HCT116 (cell line): ENCODE results near the gene NCKAP5. TPM values are rescaled to one million over a fixed set of nuclear protein-coding genes. Genes with fewer than 3 reads are reported as not detected.

Experiments
- ATAC-seq: fragments of 200-7000 bp; cut with Tn5 transposase; 2 replicates; pipeline ENCODE4 v1.9.1; 2020; ENCODE audit warnings: mild to moderate bottlenecking, moderate library complexity
- BruUV-seq: library from RNA; stranded (reverse); fragments of 400-500 nt; replicated peaks from 2 replicates; lab custom pipeline; 2021; lab: Mats Ljungman, UMichigan
- CTCF ChIA-PET: fragments of 300-600 bp; sonication (Branson Sonifier 250); formaldehyde crosslinking; loops from one replicate; lab custom pipeline; 2021; ENCODE audit warnings: antibody characterized with exemption; lab: Charles Lee
- POLR2A ChIA-PET: fragments of 300-600, 350-600 bp; sonication (Branson Sonifier 250); formaldehyde crosslinking; loops from one replicate; lab custom pipeline; 2021; ENCODE audit warnings: antibody characterized with exemption; lab: Charles Lee
- RAD21 ChIA-PET, 2 experiments: fragments of 300-600 bp; sonication (Branson Sonifier 250); formaldehyde crosslinking; loops; one replicate each; lab custom pipeline; 2023; ENCODE audit warnings: low total read pairs in 2 of 2; ENCODE audit not compliant: uncharacterized antibody in 2 of 2, unreplicated experiment in 2 of 2, low non-redundant PET in 1 of 2; lab: Charles Lee
- DNase-seq: peaks from one replicate; pipeline ENCODE4 v3.0.0-alpha.2; 2010; ENCODE audit warnings: low read depth, low spot score
- H2AFZ ChIP-seq: fragments of 200-600 bp; shearing (Covaris generic), sonication (generic); 2 replicates; pipeline ENCODE4 v1.6.1; 2017; ENCODE audit warnings: low read depth, mixed run types, mixed read lengths, antibody characterized with exemption, low read length; ENCODE audit not compliant: poor library complexity, severe bottlenecking
- H3K27ac ChIP-seq: 2 replicates; pipeline ENCODE4 v1.5.1; 2012; ENCODE audit warnings: low read depth, low read length
- H3K27me3 ChIP-seq: fragments of 200-600 bp; sonication (generic); 2 replicates; pipeline ENCODE4 v1.6.1; 2016; ENCODE audit warnings: mixed run types, low read length, mixed read lengths; ENCODE audit not compliant: insufficient read depth
- H3K36me3 ChIP-seq, 2 experiments: fragments of 200-500 bp in 1 of 2; fragments of 200-600 bp in 1 of 2; sonication (Bioruptor generic) in 1 of 2; sonication (generic) in 1 of 2; 2 replicates each; pipeline versions ENCODE4 v1.5.1 to v1.6.1; 2014 to 2016; ENCODE audit warnings: low read length in 2 of 2, inconsistent platforms in 1 of 2, mixed read lengths in 1 of 2, mixed run types in 1 of 2; ENCODE audit not compliant: insufficient read depth in 2 of 2, control insufficient read depth in 1 of 2
- H3K4me1 ChIP-seq, 2 experiments: fragments of 200-600 bp in 1 of 2; sonication (generic) in 1 of 2; 2 replicates each; pipeline versions ENCODE4 v1.5.1 to v1.6.1; 2012 to 2017; ENCODE audit warnings: low read length in 2 of 2, inconsistent platforms in 1 of 2, mild to moderate bottlenecking in 1 of 2, mixed read lengths in 1 of 2, mixed run types in 1 of 2, moderate library complexity in 1 of 2; ENCODE audit not compliant: insufficient read depth in 2 of 2, control insufficient read depth in 1 of 2
- H3K4me2 ChIP-seq: fragments of 200-600 bp; sonication (generic); 2 replicates; pipeline ENCODE4 v1.6.1; 2017; ENCODE audit warnings: mixed run types, low read length, mixed read lengths
- H3K4me3 ChIP-seq, 2 experiments: fragments of 200-600 bp in 1 of 2; sonication (generic) in 1 of 2; replicated peaks in 1 of 2; 2 replicates each; pipeline ENCODE4 v1.5.1; 2011 to 2016; ENCODE audit warnings: low read length in 2 of 2, control low read depth in 1 of 2, low read depth in 1 of 2, mild to moderate bottlenecking in 1 of 2, mixed read lengths in 1 of 2, mixed run types in 1 of 2
- H3K79me2 ChIP-seq: fragments of 200-600 bp; sonication (generic); 2 replicates; pipeline ENCODE4 v1.6.1; 2017; ENCODE audit warnings: mild to moderate bottlenecking, mixed run types, low read length, moderate library complexity, mixed read lengths; ENCODE audit not compliant: insufficient read depth
- H3K9ac ChIP-seq: fragments of 200-600 bp; sonication (generic); 2 replicates; pipeline ENCODE4 v1.6.1; 2016; ENCODE audit warnings: low read length, mixed read lengths
- H3K9me2 ChIP-seq: fragments of 200-600 bp; sonication (generic), shearing (Covaris generic); 2 replicates; pipeline ENCODE4 v1.6.1; 2017; ENCODE audit warnings: mixed run types, mild to moderate bottlenecking, moderate library complexity; ENCODE audit not compliant: insufficient read depth
- H3K9me3 ChIP-seq, 2 experiments: fragments of 200-500 bp in 1 of 2; fragments of 200-600 bp in 1 of 2; sonication (Bioruptor generic) in 1 of 2; sonication (generic) in 1 of 2; 2 replicates each; pipeline ENCODE4 v1.6.1; 2014 to 2017; ENCODE audit warnings: low read length in 2 of 2, mixed read lengths in 2 of 2, inconsistent platforms in 1 of 2, low read depth in 1 of 2, mild to moderate bottlenecking in 1 of 2, mixed run types in 1 of 2, moderate library complexity in 1 of 2; ENCODE audit not compliant: control insufficient read depth in 1 of 2, insufficient read depth in 1 of 2
- H4K20me1 ChIP-seq: fragments of 200-600 bp; sonication (generic), shearing (Covaris generic); 2 replicates; pipeline ENCODE4 v1.6.1; 2017; ENCODE audit warnings: mixed run types, mild to moderate bottlenecking, moderate library complexity; ENCODE audit not compliant: insufficient read depth
- EZH2 ChIP-seq: fragments of 200-600 bp; sonication (generic); IDR thresholded peaks from 2 replicates; pipeline ENCODE4 v1.6.1; 2017; ENCODE audit warnings: antibody characterized with exemption, mixed run types
- EZH2phosphoT487 ChIP-seq: fragments of 200-600 bp; IDR thresholded peaks from 2 replicates; pipeline ENCODE4 v1.6.1; 2018; ENCODE audit warnings: antibody characterized with exemption, borderline replicate concordance
- JUND ChIP-seq: IDR thresholded peaks from 2 replicates; pipeline ENCODE4 v1.6.1; 2012
- MAX ChIP-seq: IDR thresholded peaks from 2 replicates; pipeline ENCODE4 v1.6.1; 2012
- SIN3A ChIP-seq: IDR thresholded peaks from 2 replicates; pipeline ENCODE4 v1.6.1; 2012; ENCODE audit warnings: low read depth
- ZBTB33 ChIP-seq: IDR thresholded peaks from 2 replicates; pipeline ENCODE4 v1.6.1; 2011; ENCODE audit warnings: mild to moderate bottlenecking, low read length, moderate library complexity; ENCODE audit not compliant: insufficient replicate concordance; ENCODE audit errors: extremely low read depth
- intact Hi-C: fragments of 100-400 bp; cut with micrococcal nuclease; formaldehyde crosslinking; loops from 2 replicates; pipeline ENCODE4 v1.10.0; 2022
- total RNA-seq: library from RNA; stranded (reverse); gene quantifications from one replicate; pipeline ENCODE4 v1.2.1, GENCODE V29; 2021; ENCODE audit not compliant: unreplicated experiment

Gene NCKAP5
- total RNA-seq, 1 experiment from 2014 or later, result 0.30 TPM

GRCh38 chr2:132668987-132669907, 899.0 kb downstream of the NCKAP5 start:
- BruUV-seq, result no TSS peak
- no peaks in the 10 kb centered on the region for H4K20me1 ChIP-seq
- intact Hi-C loops, result no loop called here
- ATAC-seq, result no peak
- no peak overlapping the region for H2AFZ ChIP-seq
- POLR2A ChIA-PET, result no interaction called here
- TF ChIP-seq JUND (no peak), MAX (no peak), EZH2phosphoT487 (no peak), EZH2 (no peak), ZBTB33 (no peak), SIN3A (no peak)
- TF ChIP-seq, all 23 proteins: peak for 0
- no peaks in the 10 kb centered on the region for H3K9me2 ChIP-seq
- no peak for DNase-seq
- H3K4me1 ChIP-seq, result peaks cover 10 to 18% of the 10 kb centered on the region in 2 experiments
- CTCF ChIA-PET, result no interaction called here
- H3K4me2 ChIP-seq, result peak overlapping the region; percentile 47; the same call in 1 of the 2 replicates
- H3K27me3 ChIP-seq, result peaks cover 61% of the 10 kb centered on the region
- no peaks in the 10 kb centered on the region for H3K36me3 ChIP-seq
- no peak overlapping the region for H3K4me3 ChIP-seq
- H3K79me2 ChIP-seq, result no peaks in the 10 kb centered on the region
- RAD21 ChIA-PET, result no interaction called here
- no peak overlapping the region for H3K9ac ChIP-seq
- H3K9me3 ChIP-seq, result no peaks in the 10 kb centered on the region
- H3K27ac ChIP-seq, result no peak overlapping the region
